Measurements from ENCODE around the gene PRKAG2.

PRKAG2 gene

GRCh38 chr7:151779678-151780077 is 97.2 kb downstream of the PRKAG2 start:
- H3K4me3 ChIP-seq (replicated peaks in 1 of 2; ENCODE audit: low read depth in 2 of 2, low read length in 2 of 2), result no peak overlapping the region
- no peak for TF ChIP-seq CTCF (IDR thresholded peaks at IDR 0.05; ENCODE audit: low read depth, low read length)

DNA sequence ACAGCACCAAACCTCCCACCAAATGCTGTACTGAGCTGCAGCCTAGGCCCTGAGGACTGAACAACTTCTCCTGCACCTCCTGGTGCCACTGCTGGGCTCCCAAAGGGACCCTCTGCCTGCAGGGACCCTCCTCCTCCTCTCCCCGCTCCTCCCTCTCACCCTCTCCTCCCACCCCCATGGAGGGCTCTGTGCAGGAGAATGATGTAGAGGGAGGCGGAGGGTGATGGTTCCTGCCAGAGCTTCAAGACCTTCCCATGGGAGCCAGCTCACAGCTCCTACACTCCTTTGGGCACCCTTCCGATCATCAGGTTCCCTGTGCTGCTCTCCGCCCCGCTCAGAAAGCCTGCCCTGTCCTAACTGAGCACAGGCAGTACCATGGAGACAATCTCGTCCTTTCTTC is 97.7 kb downstream of the PRKAG2 start:
- H3K4me3 ChIP-seq (replicated peaks in 1 of 2; ENCODE audit: low read depth in 2 of 2, low read length in 2 of 2), result no peak overlapping the region
- no peak for DNase-seq (ENCODE audit: low read depth in 2 of 2)
- no peak for TF ChIP-seq CTCF (IDR thresholded peaks at IDR 0.05; ENCODE audit: low read depth, low read length)

More at GRCh38 chr7:151779678-151780077, 97.2 kb downstream of the PRKAG2 start:
- DNase-seq (ENCODE audit: low read depth in 2 of 2), result no peak

GRCh38 chr7:151777908-151778670 is 98.8 kb downstream of the PRKAG2 start:
- DNase-seq (ENCODE audit: low read depth in 2 of 2), result no peak
- no peak for TF ChIP-seq CTCF (IDR thresholded peaks at IDR 0.05; ENCODE audit: low read depth, low read length)
- no peak overlapping the region for H3K4me3 ChIP-seq (replicated peaks in 1 of 2; ENCODE audit: low read depth in 2 of 2, low read length in 2 of 2)

DNA sequence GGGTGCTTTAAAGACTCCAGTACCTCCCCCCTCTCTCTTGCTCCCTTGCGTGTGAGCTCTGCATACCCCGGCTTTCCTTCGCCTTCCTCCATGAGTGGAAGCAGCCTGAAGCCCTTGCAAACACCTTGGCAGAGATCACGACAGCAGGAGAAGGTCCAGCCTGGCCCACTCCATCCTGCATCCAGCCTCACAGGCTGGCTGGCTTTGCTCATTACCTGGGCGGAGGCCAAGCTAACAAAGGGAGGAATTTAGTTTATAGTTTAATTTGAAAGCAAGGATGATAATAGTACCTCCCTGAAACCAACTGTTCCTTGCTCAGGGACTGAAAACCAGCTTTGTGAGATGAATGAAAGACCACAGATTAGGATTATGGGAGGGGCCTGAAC is 99.4 kb downstream of the PRKAG2 start:
- no peak for TF ChIP-seq CTCF (IDR thresholded peaks at IDR 0.05; ENCODE audit: low read depth, low read length)
- DNase-seq (ENCODE audit: low read depth in 2 of 2), result no peak
- no peak overlapping the region for H3K4me3 ChIP-seq (replicated peaks in 1 of 2; ENCODE audit: low read depth in 2 of 2, low read length in 2 of 2)

- DNase-seq (ENCODE audit: low read depth in 2 of 2), result no peak
- H3K4me3 ChIP-seq (replicated peaks in 1 of 2; ENCODE audit: low read depth in 2 of 2, low read length in 2 of 2), result no peak overlapping the region
- TF ChIP-seq CTCF (IDR thresholded peaks at IDR 0.05; ENCODE audit: low read depth, low read length), result no peak
These were observed 99.9 kb downstream of the PRKAG2 start for GRCh38 chr7:151776876-151777494.

GRCh38 chr7:151776446-151776845 is 100.5 kb downstream of the PRKAG2 start:
- no peak overlapping the region for H3K4me3 ChIP-seq (replicated peaks in 1 of 2; ENCODE audit: low read depth in 2 of 2, low read length in 2 of 2)
- DNase-seq (ENCODE audit: low read depth in 2 of 2), result no peak
- TF ChIP-seq CTCF (IDR thresholded peaks at IDR 0.05; ENCODE audit: low read depth, low read length), result no peak
